Endodermal cell (in vitro differentiated cells): Measurements from ENCODE around the gene GRID1. TPM values are rescaled to one million over a fixed set of nuclear protein-coding genes. Genes with fewer than 3 reads are reported as not detected.

Source experiments
- DNase-seq: peaks from one replicate; pipeline ENCODE4 v3.0.0-alpha.2; 2017
- H3K27ac ChIP-seq: 2 replicates; pipeline ENCODE4 v1.5.1; 2013; ENCODE audit warnings: mild to moderate bottlenecking, low read depth, low read length, moderate library complexity
- H3K27me3 ChIP-seq: 2 replicates; pipeline ENCODE4 v1.6.1; 2013; ENCODE audit warnings: mild to moderate bottlenecking, low read length, moderate library complexity; ENCODE audit not compliant: insufficient read depth, control insufficient read depth, poor library complexity, severe bottlenecking
- H3K36me3 ChIP-seq: 2 replicates; pipeline ENCODE4 v1.7.0; 2013; ENCODE audit warnings: mild to moderate bottlenecking, low read length, moderate library complexity; ENCODE audit not compliant: control insufficient read depth, insufficient read depth
- H3K4me1 ChIP-seq: one replicate; pipeline ENCODE4 v1.7.0; 2013; ENCODE audit warnings: low read length; ENCODE audit not compliant: control insufficient read depth, insufficient read depth
- H3K4me3 ChIP-seq: 2 replicates; pipeline ENCODE4 v1.5.1; 2013; ENCODE audit warnings: mild to moderate bottlenecking, low read length, moderate library complexity
- H3K9ac ChIP-seq: 2 replicates; pipeline ENCODE4 v1.6.1; 2013; ENCODE audit warnings: mild to moderate bottlenecking, low read length, moderate library complexity; ENCODE audit not compliant: poor library complexity, severe bottlenecking; ENCODE audit errors: extremely low read depth
- H3K9me3 ChIP-seq: 2 replicates; pipeline ENCODE4 v1.6.1; 2013; ENCODE audit warnings: mild to moderate bottlenecking, low read length, moderate library complexity; ENCODE audit not compliant: control insufficient read depth
- H3K27ac Mint-ChIP-seq: 2 replicates; pipeline ENCODE4 v1.8.0; 2020; ENCODE audit warnings: mixed read lengths
- H3K27me3 Mint-ChIP-seq: 2 replicates; pipeline ENCODE4 v1.8.0; 2021; ENCODE audit warnings: mild to moderate bottlenecking, mixed read lengths; ENCODE audit not compliant: insufficient read depth
- H3K36me3 Mint-ChIP-seq: 2 replicates; pipeline ENCODE4 v1.8.0; 2020; ENCODE audit warnings: low read depth, mixed read lengths
- H3K4me1 Mint-ChIP-seq: 2 replicates; pipeline ENCODE4 v1.8.0; 2020; ENCODE audit warnings: mixed read lengths
- H3K4me3 Mint-ChIP-seq: 2 replicates; pipeline ENCODE4 v1.8.0; 2020; ENCODE audit warnings: mild to moderate bottlenecking, moderate library complexity, mixed read lengths
- H3K9me3 Mint-ChIP-seq: 2 replicates; pipeline ENCODE4 v1.8.0; 2020; ENCODE audit warnings: mild to moderate bottlenecking, mixed read lengths
- CTCF ChIP-seq: fragments of 200-600 bp; sonication (generic); conservative IDR thresholded peaks from 2 replicates; pipeline ENCODE4 v1.5.0; 2021; ENCODE audit warnings: antibody characterized with exemption, mild to moderate bottlenecking
- WGBS, 2 experiments: methylation state at CpG; one replicate each; pipeline versions ENCODE4 v1.1.5 to v1.1.7; 2013; ENCODE audit warnings: missing lambda C conversion rate in 2 of 2, mixed read lengths in 1 of 2; ENCODE audit not compliant: insufficient coverage in 1 of 2, insufficient read length in 1 of 2; 5-methylcytosine and 5-hydroxymethylcytosine counted together
- total RNA-seq, 2 donors: library from RNA; stranded (reverse); fragmentation: NEBNext Ultra II Directional in 1 of 2; extraction: Animal tissue kit (Norgen Biotek cat#: 25700) in 1 of 2; gene quantifications; 2 replicates in 1 of 2; 3 replicates in 1 of 2; pipeline ENCODE4 v1.2.1, GENCODE V29; 2021

Gene GRID1
- total RNA-seq, 2 donors from 2014 or later = 0.13 to 0.53 TPM

DNA sequence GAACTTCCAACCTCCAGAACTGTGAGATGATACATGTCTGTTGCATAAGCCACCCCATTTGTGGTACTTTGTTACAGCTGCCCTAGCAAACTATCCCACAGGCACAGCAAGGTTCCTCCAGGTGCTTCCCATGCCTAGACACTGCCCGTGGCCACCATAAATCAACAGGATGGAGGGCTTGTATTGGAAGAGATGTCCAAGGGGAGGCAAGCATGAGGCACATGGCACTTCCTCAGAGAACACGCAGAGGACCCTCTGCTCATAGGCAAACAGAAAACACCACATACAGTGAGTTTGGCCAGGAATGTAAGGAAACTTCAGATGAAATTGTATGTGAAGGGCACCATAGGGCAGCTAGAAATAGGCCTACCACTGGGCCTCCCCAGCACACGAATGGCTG is 291.1 kb downstream of the GRID1 start:
- no peaks in the 10 kb centered on the region for H3K27me3 Mint-ChIP-seq
- H3K9me3 ChIP-seq = no peaks in the 10 kb centered on the region
- peaks cover 11% of the 10 kb centered on the region for H3K4me1 Mint-ChIP-seq
- no peak overlapping the region for H3K27ac ChIP-seq
- no peaks in the 10 kb centered on the region for H3K36me3 ChIP-seq
- no peak overlapping the region for H3K4me3 ChIP-seq
- peaks cover 2% of the 10 kb centered on the region for H3K4me1 ChIP-seq
- no peaks in the 10 kb centered on the region for H3K27me3 ChIP-seq
- no peak overlapping the region for H3K27ac Mint-ChIP-seq
- no peak for TF ChIP-seq CTCF
- peak; percentile 15 for DNase-seq
- H3K9ac ChIP-seq = no peak overlapping the region
- H3K36me3 Mint-ChIP-seq = no peaks in the 10 kb centered on the region
- 90 to 100% methylated on average over 1 to 3 of the region's 3 CpGs for WGBS, 2 experiments
- no peak overlapping the region for H3K4me3 Mint-ChIP-seq
- no peaks in the 10 kb centered on the region for H3K9me3 Mint-ChIP-seq

DNA sequence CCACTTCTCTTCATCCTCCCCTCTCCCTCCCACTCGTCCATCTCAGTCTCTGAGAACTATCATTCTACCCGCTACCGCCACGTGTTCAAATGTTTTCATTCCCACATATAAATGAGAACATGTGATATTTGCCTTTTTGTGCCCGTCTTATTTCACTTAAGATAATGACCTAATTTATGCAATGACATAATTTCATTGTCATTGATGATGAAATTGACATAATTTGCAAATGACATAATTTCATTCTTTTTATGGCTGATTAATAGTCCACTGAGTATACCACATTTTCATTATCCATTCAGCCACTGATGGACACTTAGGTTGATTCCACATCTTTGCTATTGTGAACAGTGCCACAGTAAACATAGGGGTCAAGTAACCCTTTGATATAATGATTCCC is 292.3 kb downstream of the GRID1 start:
- H3K9me3 ChIP-seq = no peaks in the 10 kb centered on the region
- H3K36me3 Mint-ChIP-seq = no peaks in the 10 kb centered on the region
- no peak for TF ChIP-seq CTCF
- H3K36me3 ChIP-seq = no peaks in the 10 kb centered on the region
- H3K9ac ChIP-seq = no peak overlapping the region
- H3K4me3 ChIP-seq = no peak overlapping the region
- WGBS, 2 experiments = 81 to 100% methylated on average over 1 to 5 of the region's 5 CpGs
- DNase-seq = no peak
- no peaks in the 10 kb centered on the region for H3K9me3 Mint-ChIP-seq
- H3K4me1 ChIP-seq = peaks cover 2% of the 10 kb centered on the region
- H3K27me3 ChIP-seq = no peaks in the 10 kb centered on the region
- H3K4me3 Mint-ChIP-seq = no peak overlapping the region
- H3K4me1 Mint-ChIP-seq = peaks cover 6% of the 10 kb centered on the region
- H3K27ac Mint-ChIP-seq = no peak overlapping the region
- no peak overlapping the region for H3K27ac ChIP-seq
- no peaks in the 10 kb centered on the region for H3K27me3 Mint-ChIP-seq

GRCh38 chr10:86073199-86073977 is 293.2 kb downstream of the GRID1 start:
- peaks cover 3% of the 10 kb centered on the region for H3K4me1 Mint-ChIP-seq
- DNase-seq = peak; percentile 34
- no peaks in the 10 kb centered on the region for H3K27me3 ChIP-seq

More at GRCh38 chr10:86073199-86073977, 293.2 kb downstream of the GRID1 start:
- no peaks in the 10 kb centered on the region for H3K36me3 Mint-ChIP-seq
- Histone ChIP-seq H3K9me3 (no peaks in the 10 kb centered on the region), H3K9ac (no peak overlapping the region), H3K27ac (no peak overlapping the region), H3K4me3 (no peak overlapping the region), H3K36me3 (no peaks in the 10 kb centered on the region), H3K4me1 (no peaks in the 10 kb centered on the region)
- WGBS, 2 experiments = 85 to 94% methylated on average over 4 to 7 of the region's 7 CpGs
- no peak overlapping the region for H3K4me3 Mint-ChIP-seq
- H3K9me3 Mint-ChIP-seq = no peaks in the 10 kb centered on the region
- no peak for TF ChIP-seq CTCF
- no peak overlapping the region for H3K27ac Mint-ChIP-seq
- H3K27me3 Mint-ChIP-seq = no peaks in the 10 kb centered on the region
